Neural cell (in vitro differentiated cells): ENCODE data around the gene CTXN1. TPM values are rescaled to one million over a fixed set of nuclear protein-coding genes. Genes with fewer than 3 reads are reported as not detected.

Experiments
- H2AFZ ChIP-seq: fragments of 200-600, 300-800 bp; sonication (generic), shearing (Covaris generic); 2 replicates; pipeline ENCODE4 v1.6.0; 2014; ENCODE audit warnings: low read depth, mild to moderate bottlenecking, antibody characterized with exemption, low read length, moderate library complexity
- H3F3A ChIP-seq: fragments of 200-600 bp; shearing (Covaris generic); 2 replicates; pipeline ENCODE4 v1.6.1; 2016; ENCODE audit warnings: mild to moderate bottlenecking, moderate library complexity, mixed read lengths, antibody characterized with exemption, low read length; ENCODE audit not compliant: insufficient read depth, poor library complexity, severe bottlenecking
- H3K27ac ChIP-seq: fragments of 200-600, 300-800 bp; sonication (generic), shearing (Covaris generic); 2 replicates; pipeline ENCODE4 v1.5.1; 2014; ENCODE audit warnings: mild to moderate bottlenecking, low read length, moderate library complexity
- H3K27me3 ChIP-seq: fragments of 300-800, 200-600 bp; sonication (generic), shearing (Covaris generic); 2 replicates; pipeline ENCODE4 v1.6.0; 2014; ENCODE audit warnings: mild to moderate bottlenecking, low read depth, low read length, moderate library complexity; ENCODE audit not compliant: insufficient read depth
- H3K36me3 ChIP-seq: fragments of 300-800, 200-600 bp; sonication (generic), shearing (Covaris generic); 2 replicates; pipeline ENCODE4 v1.5.1; 2014; ENCODE audit warnings: mild to moderate bottlenecking, antibody characterized with exemption, low read length, moderate library complexity; ENCODE audit not compliant: insufficient read depth
- H3K4me2 ChIP-seq: fragments of 300-800, 200-600 bp; sonication (generic), shearing (Covaris generic); 2 replicates; pipeline ENCODE4 v1.6.0; 2014; ENCODE audit warnings: mild to moderate bottlenecking, low read length
- H3K4me3 ChIP-seq: fragments of 300-800, 200-600 bp; sonication (generic), shearing (Covaris generic); 2 replicates; pipeline ENCODE4 v1.5.1; 2014; ENCODE audit warnings: mild to moderate bottlenecking, low read length, moderate library complexity
- H3K79me2 ChIP-seq: fragments of 200-600 bp; shearing (Covaris generic); replicated peaks from 2 replicates; pipeline ENCODE4 v1.6.0; 2014; ENCODE audit warnings: mild to moderate bottlenecking, low read length, moderate library complexity; ENCODE audit not compliant: insufficient read depth
- H3K9ac ChIP-seq: fragments of 300-800, 200-600 bp; sonication (generic), shearing (Covaris generic); 2 replicates; pipeline ENCODE4 v1.6.1; 2016; ENCODE audit warnings: mild to moderate bottlenecking, low read length, mixed read lengths
- H3K9me2 ChIP-seq: fragments of 200-600 bp; shearing (Covaris generic); 2 replicates; pipeline ENCODE4 v1.6.1; 2016; ENCODE audit warnings: mild to moderate bottlenecking, low read length, mixed read lengths; ENCODE audit not compliant: insufficient read depth
- H3K9me3 ChIP-seq: fragments of 200-600, 300-800 bp; sonication (generic), shearing (Covaris generic); 2 replicates; pipeline ENCODE4 v1.6.1; 2016; ENCODE audit warnings: mild to moderate bottlenecking, mixed run types, low read length, moderate library complexity, mixed read lengths
- H4K20me1 ChIP-seq: fragments of 200-600 bp; shearing (Covaris generic); 2 replicates; pipeline ENCODE4 v1.6.1; 2016; ENCODE audit warnings: mild to moderate bottlenecking, mixed run types; ENCODE audit not compliant: insufficient read depth
- CTCF ChIP-seq: fragments of 450-650 bp; IDR thresholded peaks from 2 replicates; pipeline ENCODE4 v1.5.1; 2014; ENCODE audit warnings: antibody characterized with exemption, mild to moderate bottlenecking, moderate library complexity; ENCODE audit not compliant: poor library complexity, severe bottlenecking
- EP300 ChIP-seq: fragments of 450-650 bp; conservative IDR thresholded peaks from 2 replicates; pipeline ENCODE4 v1.6.1; 2014; ENCODE audit warnings: antibody characterized with exemption, mild to moderate bottlenecking, moderate library complexity; ENCODE audit not compliant: poor library complexity, severe bottlenecking
- EZH2 ChIP-seq: fragments of 200-600, 300-800 bp; shearing (Covaris generic), sonication (generic); IDR thresholded peaks from 2 replicates; pipeline ENCODE4 v1.6.1; 2014; ENCODE audit warnings: antibody characterized with exemption, low read length, borderline replicate concordance, mild to moderate bottlenecking; ENCODE audit not compliant: insufficient read depth, poor library complexity, severe bottlenecking
- MXI1 ChIP-seq: fragments of 450-650 bp; conservative IDR thresholded peaks from 2 replicates; pipeline ENCODE4 v1.6.1; 2014; ENCODE audit warnings: antibody characterized with exemption, mild to moderate bottlenecking; ENCODE audit not compliant: poor library complexity, severe bottlenecking
- POLR2AphosphoS5 ChIP-seq: IDR thresholded peaks from 2 replicates; pipeline ENCODE4 v1.6.1; 2012
- RAD21 ChIP-seq: fragments of 450-650 bp; conservative IDR thresholded peaks from 2 replicates; pipeline ENCODE4 v1.6.1; 2014; ENCODE audit warnings: antibody characterized with exemption, mild to moderate bottlenecking, moderate library complexity
- REST ChIP-seq: IDR thresholded peaks from 2 replicates; pipeline ENCODE4 v1.6.1; 2012; ENCODE audit warnings: borderline replicate concordance
- SMC3 ChIP-seq: fragments of 450-650 bp; conservative IDR thresholded peaks from 2 replicates; pipeline ENCODE4 v1.6.1; 2014; ENCODE audit warnings: antibody characterized with exemption, mild to moderate bottlenecking, moderate library complexity; ENCODE audit not compliant: poor library complexity
- TAF1 ChIP-seq: IDR thresholded peaks from 2 replicates; pipeline ENCODE4 v1.6.1; 2012; ENCODE audit warnings: low read depth
- polyA plus RNA-seq: library from polyadenylated mRNA; depleted of rRNA; stranded (reverse); fragments of >200 nt; gene quantifications from 2 replicates; pipeline ENCODE4 v1.2.3, GENCODE V29; 2014

CTXN1 gene
- polyA plus RNA-seq, 1 donor from 2014 or later: 24.7 TPM

GRCh38 chr19:7924241-7924640 is 1.7 kb downstream of the CTXN1 start:
- Histone ChIP-seq H3K4me3 (peak overlapping the region; percentile 70), H2AFZ (no peak overlapping the region), H3K36me3 (no peaks in the 10 kb centered on the region), H3F3A (no peaks in the 10 kb centered on the region), H3K9me2 (no peaks in the 10 kb centered on the region), H4K20me1 (peaks cover 10% of the 10 kb centered on the region), H3K4me2 (no peak overlapping the region), H3K27ac (no peak overlapping the region), H3K79me2 (peaks cover 14% of the 10 kb centered on the region), H3K9ac (peak overlapping the region; percentile 89), H3K9me3 (no peaks in the 10 kb centered on the region), H3K27me3 (no peaks in the 10 kb centered on the region)
- TF ChIP-seq SMC3 (no peak), POLR2AphosphoS5 (no peak), EP300 (no peak), CTCF (no peak), TAF1 (no peak), RAD21 (no peak), EZH2 (no peak), REST (no peak), MXI1 (no peak)

- Histone ChIP-seq H3K4me3 (peak overlapping the region; percentile 70), H3K9me2 (no peaks in the 10 kb centered on the region), H3K9me3 (no peaks in the 10 kb centered on the region), H3K4me2 (no peak overlapping the region), H2AFZ (no peak overlapping the region), H4K20me1 (peaks cover 10% of the 10 kb centered on the region), H3F3A (no peaks in the 10 kb centered on the region), H3K9ac (no peak overlapping the region), H3K27me3 (peaks cover 3% of the 10 kb centered on the region), H3K36me3 (no peaks in the 10 kb centered on the region), H3K79me2 (peaks cover 14% of the 10 kb centered on the region), H3K27ac (no peak overlapping the region)
- TF ChIP-seq MXI1 (no peak), EP300 (no peak), RAD21 (no peak), EZH2 (no peak), SMC3 (no peak), POLR2AphosphoS5 (no peak), REST (no peak), CTCF (no peak), TAF1 (no peak)
Measured at GRCh38 chr19:7923295-7924191, 2.4 kb downstream of the CTXN1 start.
